Mesendoderm (in vitro differentiated cells): ENCODE results near the gene IL2. TPM values are rescaled to one million over a fixed set of nuclear protein-coding genes. Genes with fewer than 3 reads are reported as not detected.

Experiments used
- DNase-seq: peaks from one replicate; pipeline ENCODE4 v3.0.0; 2013
- H2AK5ac ChIP-seq: 2 replicates; pipeline ENCODE4 v1.6.1; 2013; ENCODE audit warnings: low read length, inconsistent platforms
- H2BK120ac ChIP-seq: 2 replicates; pipeline ENCODE4 v1.6.1; 2013; ENCODE audit warnings: low read depth, mild to moderate bottlenecking, low read length, moderate library complexity, mixed read lengths
- H2BK15ac ChIP-seq: replicated peaks from 2 replicates; pipeline ENCODE4 v1.6.1; 2013; ENCODE audit warnings: low read depth, mild to moderate bottlenecking, moderate library complexity
- H2BK5ac ChIP-seq: 2 replicates; pipeline ENCODE4 v1.6.1; 2013; ENCODE audit warnings: low read length, inconsistent platforms
- H3K18ac ChIP-seq: 2 replicates; pipeline ENCODE4 v1.6.1; 2013; ENCODE audit warnings: mild to moderate bottlenecking, low read length, mixed read lengths
- H3K23ac ChIP-seq: one replicate; pipeline ENCODE4 v1.6.1; 2013; ENCODE audit warnings: low read length
- H3K27ac ChIP-seq: 2 replicates; pipeline ENCODE4 v1.5.1; 2013; ENCODE audit warnings: low read depth, mild to moderate bottlenecking, inconsistent platforms, low read length, moderate library complexity
- H3K27me3 ChIP-seq: 2 replicates; pipeline ENCODE4 v1.6.1; 2013; ENCODE audit warnings: low read length, control low read depth, mild to moderate bottlenecking, inconsistent platforms; ENCODE audit not compliant: insufficient read depth, poor library complexity
- H3K36me3 ChIP-seq: 2 replicates; pipeline ENCODE4 v1.6.1; 2013; ENCODE audit warnings: low read length, inconsistent platforms; ENCODE audit not compliant: control insufficient read depth, insufficient read depth
- H3K4ac ChIP-seq: one replicate; pipeline ENCODE4 v1.6.1; 2013; ENCODE audit warnings: low read depth, mild to moderate bottlenecking, low read length, moderate library complexity
- H3K4me1 ChIP-seq: 2 replicates; pipeline ENCODE4 v1.6.1; 2013; ENCODE audit warnings: low read depth, low read length, inconsistent platforms; ENCODE audit not compliant: control insufficient read depth
- H3K4me2 ChIP-seq: 2 replicates; pipeline ENCODE4 v1.6.1; 2013; ENCODE audit warnings: low read length
- H3K4me3 ChIP-seq: 2 replicates; pipeline ENCODE4 v1.5.1; 2013; ENCODE audit warnings: mild to moderate bottlenecking, low read length
- H3K56ac ChIP-seq: one replicate; pipeline ENCODE4 v1.6.1; 2013; ENCODE audit warnings: low read length
- H3K79me1 ChIP-seq: 2 replicates; pipeline ENCODE4 v1.6.1; 2013; ENCODE audit warnings: low read length, inconsistent platforms
- H3K79me2 ChIP-seq: 2 replicates; pipeline ENCODE4 v1.6.1; 2013; ENCODE audit warnings: mild to moderate bottlenecking, low read length; ENCODE audit not compliant: control insufficient read depth, insufficient read depth
- H3K9ac ChIP-seq: 2 replicates; pipeline ENCODE4 v1.6.1; 2013; ENCODE audit warnings: low read length, inconsistent platforms
- H4K5ac ChIP-seq: one replicate; pipeline ENCODE4 v1.6.1; 2013; ENCODE audit warnings: low read length
- H4K8ac ChIP-seq: one replicate; pipeline ENCODE4 v1.6.1; 2013; ENCODE audit warnings: low read depth, mild to moderate bottlenecking, control low read depth, low read length, moderate library complexity
- WGBS: extraction: QIAGEN DNeasy Blood & Tissue Kit; methylation state at CpG from one replicate; pipeline ENCODE4 v1.1.7; 2013; ENCODE audit warnings: low lambda C conversion rate, missing lambda C conversion rate; ENCODE audit not compliant: insufficient coverage; ENCODE audit errors: extremely low coverage; 5-methylcytosine and 5-hydroxymethylcytosine counted together
- polyA plus RNA-seq, 2 experiments: library from polyadenylated mRNA; stranded (reverse); fragments of 200-250 nt; gene quantifications; one replicate each; pipeline ENCODE4 v1.2.3, GENCODE V29; 2013

IL2 gene
- polyA plus RNA-seq (2013, experiment 1 of 2), result 0.11 TPM
- polyA plus RNA-seq (2013, experiment 2 of 2), result 0.20 TPM

GRCh38 chr4:122456231-122457116 is at the start of gene IL2:
Gene IL2 (minus strand): TSS chr4:122456725. CDS start chr4:122456440, 285 bp downstream.
- no peak within 1 kb of the TSS for H3K9ac ChIP-seq
- H2BK15ac ChIP-seq, result no peak within 1 kb of the TSS
- no CpG with 5 or more reads among the region's 2 CpGs for WGBS
- H4K8ac ChIP-seq, result no peak within 1 kb of the TSS
- no peak within 1 kb of the TSS for H3K56ac ChIP-seq
- H3K79me1 ChIP-seq, result no peaks in the 10 kb centered on the region
- no peak within 1 kb of the TSS for H3K18ac ChIP-seq
- H3K23ac ChIP-seq, result no peak within 1 kb of the TSS
- DNase-seq, result no peak
- H3K27me3 ChIP-seq, result no peaks in the 10 kb centered on the region
- H3K36me3 ChIP-seq, result no peaks in the 10 kb centered on the region
- H2AK5ac ChIP-seq, result no peak within 1 kb of the TSS
- no peak within 1 kb of the TSS for H3K4ac ChIP-seq
- H3K4me1 ChIP-seq, result peaks cover 7% of the 10 kb centered on the region
- no peak within 1 kb of the TSS for H3K4me2 ChIP-seq
- no peak within 1 kb of the TSS for H4K5ac ChIP-seq
- no peak within 1 kb of the TSS for H3K4me3 ChIP-seq
- H3K79me2 ChIP-seq, result no peaks in the 10 kb centered on the region
- no peak within 1 kb of the TSS for H2BK5ac ChIP-seq
- no peak within 1 kb of the TSS for H2BK120ac ChIP-seq
- H3K27ac ChIP-seq, result no peak within 1 kb of the TSS

- H3K36me3 ChIP-seq, result no peaks in the 10 kb centered on the region
- no peak overlapping the region for H2BK15ac ChIP-seq
- no peak overlapping the region for H3K23ac ChIP-seq
- H3K79me2 ChIP-seq, result no peaks in the 10 kb centered on the region
- H2AK5ac ChIP-seq, result no peak overlapping the region
- no peaks in the 10 kb centered on the region for H3K79me1 ChIP-seq
- H3K4me2 ChIP-seq, result no peak overlapping the region
- H2BK120ac ChIP-seq, result no peak overlapping the region
- H4K8ac ChIP-seq, result no peak overlapping the region
- no peak for DNase-seq
- H3K27ac ChIP-seq, result no peak overlapping the region
- WGBS, result no CpG with 5 or more reads among the region's 3 CpGs
- no peak overlapping the region for H3K56ac ChIP-seq
- H3K4me3 ChIP-seq, result no peak overlapping the region
- no peak overlapping the region for H4K5ac ChIP-seq
- H3K9ac ChIP-seq, result no peak overlapping the region
- no peak overlapping the region for H3K18ac ChIP-seq
- H3K27me3 ChIP-seq, result no peaks in the 10 kb centered on the region
- H3K4me1 ChIP-seq, result no peaks in the 10 kb centered on the region
- no peak overlapping the region for H2BK5ac ChIP-seq
- H3K4ac ChIP-seq, result no peak overlapping the region
Measured at GRCh38 chr4:122503214-122503613, 46.7 kb upstream of the IL2 start.

- Histone ChIP-seq H2BK15ac (no peak overlapping the region), H4K8ac (no peak overlapping the region), H3K23ac (no peak overlapping the region), H3K27ac (no peak overlapping the region), H2BK5ac (no peak overlapping the region), H3K79me2 (no peaks in the 10 kb centered on the region), H3K56ac (no peak overlapping the region), H3K9ac (no peak overlapping the region), H3K4me2 (no peak overlapping the region), H3K27me3 (no peaks in the 10 kb centered on the region), H4K5ac (no peak overlapping the region), H3K18ac (no peak overlapping the region), H2AK5ac (no peak overlapping the region), H3K4ac (no peak overlapping the region), H3K36me3 (no peaks in the 10 kb centered on the region), H2BK120ac (no peak overlapping the region), H3K4me1 (no peaks in the 10 kb centered on the region), H3K79me1 (no peaks in the 10 kb centered on the region), H3K4me3 (no peak overlapping the region)
- WGBS, result no CpG with 5 or more reads among the region's 4 CpGs
- peak; percentile 5 for DNase-seq
Measured at GRCh38 chr4:122500852-122501501, 44.5 kb upstream of the IL2 start.

GRCh38 chr4:122489061-122489460 is 32.5 kb upstream of the IL2 start:
- H3K27me3 ChIP-seq, result no peaks in the 10 kb centered on the region
- H2BK5ac ChIP-seq, result no peak overlapping the region
- no peak overlapping the region for H2BK120ac ChIP-seq
- no peaks in the 10 kb centered on the region for H3K79me1 ChIP-seq
- no peak overlapping the region for H4K5ac ChIP-seq
- H3K23ac ChIP-seq, result no peak overlapping the region
- no peaks in the 10 kb centered on the region for H3K79me2 ChIP-seq
- no peaks in the 10 kb centered on the region for H3K4me1 ChIP-seq
- H3K4me2 ChIP-seq, result no peak overlapping the region
- H4K8ac ChIP-seq, result no peak overlapping the region
- no peak overlapping the region for H3K4me3 ChIP-seq
- H3K56ac ChIP-seq, result no peak overlapping the region
- no peak overlapping the region for H3K4ac ChIP-seq
- no peak overlapping the region for H2AK5ac ChIP-seq
- no peak overlapping the region for H3K9ac ChIP-seq
- H3K27ac ChIP-seq, result no peak overlapping the region
- H3K36me3 ChIP-seq, result no peaks in the 10 kb centered on the region
- H2BK15ac ChIP-seq, result no peak overlapping the region
- no peak for DNase-seq
- no peak overlapping the region for H3K18ac ChIP-seq

- WGBS, result no CpG with 5 or more reads among the region's 4 CpGs
- no peak overlapping the region for H3K18ac ChIP-seq
- H4K8ac ChIP-seq, result no peak overlapping the region
- no peak overlapping the region for H2BK120ac ChIP-seq
- H3K4me3 ChIP-seq, result no peak overlapping the region
- no peak overlapping the region for H3K4ac ChIP-seq
- no peak overlapping the region for H2BK15ac ChIP-seq
- no peak overlapping the region for H2AK5ac ChIP-seq
- no peaks in the 10 kb centered on the region for H3K79me1 ChIP-seq
- no peak overlapping the region for H3K56ac ChIP-seq
- H2BK5ac ChIP-seq, result no peak overlapping the region
- DNase-seq, result no peak
- no peaks in the 10 kb centered on the region for H3K36me3 ChIP-seq
- no peak overlapping the region for H3K27ac ChIP-seq
- no peaks in the 10 kb centered on the region for H3K27me3 ChIP-seq
- no peak overlapping the region for H3K23ac ChIP-seq
- no peaks in the 10 kb centered on the region for H3K79me2 ChIP-seq
- no peak overlapping the region for H4K5ac ChIP-seq
- no peaks in the 10 kb centered on the region for H3K4me1 ChIP-seq
- no peak overlapping the region for H3K4me2 ChIP-seq
- no peak overlapping the region for H3K9ac ChIP-seq
Measured at GRCh38 chr4:122483481-122483880, 27.0 kb upstream of the IL2 start.
